Jurkat, Clone E6-1 (cell line): ENCODE measurements around the gene MRPL21.
A peak's percentile ranks its signal among the peaks of the same experiment; 100 is the strongest.
"Not testable (repeated sequence)": the region's sequence is repeated elsewhere in the genome, so short reads cannot be mapped to it uniquely, and the experiment has no call there.

Experiments used
- DNase-seq: peaks from one replicate; pipeline ENCODE4 v3.0.0-alpha.2; 2011; ENCODE audit warnings: low read depth, low spot score
- H3K4me3 ChIP-seq: 2 replicates; pipeline ENCODE4 v1.5.1; 2011; ENCODE audit warnings: mild to moderate bottlenecking, low read length, control low read depth, moderate library complexity

Gene MRPL21

GRCh38 chr11:68916439-68916838 lies 12.8 kb upstream of the MRPL21 start:
- H3K4me3 ChIP-seq = no peak overlapping the region
- DNase-seq = no peak

GRCh38 chr11:68914761-68915160 lies 11.1 kb upstream of the MRPL21 start:
- H3K4me3 ChIP-seq = no peak overlapping the region
- no peak for DNase-seq

GRCh38 chr11:68913188-68913587 lies 9.6 kb upstream of the MRPL21 start:
- H3K4me3 ChIP-seq = no peak overlapping the region
- no peak for DNase-seq

GRCh38 chr11:68912254-68912653 lies 8.6 kb upstream of the MRPL21 start:
- no peak overlapping the region for H3K4me3 ChIP-seq
- DNase-seq = no peak

GRCh38 chr11:68911731-68912130 lies 8.1 kb upstream of the MRPL21 start:
- no peak for DNase-seq
- H3K4me3 ChIP-seq = no peak overlapping the region

- no peak overlapping the region for H3K4me3 ChIP-seq
- no peak for DNase-seq
Measured at GRCh38 chr11:68910965-68911364, 7.3 kb upstream of the MRPL21 start.

GRCh38 chr11:68908273-68908672 lies 4.6 kb upstream of the MRPL21 start:
- no peak for DNase-seq
- H3K4me3 ChIP-seq = no peak overlapping the region

GRCh38 chr11:68905421-68906360 lies 2.1 kb upstream of the MRPL21 start:
- peak overlapping the region; percentile 99 for H3K4me3 ChIP-seq
- no peak for DNase-seq

GRCh38 chr11:68904248-68904847 lies 716 bp upstream of the MRPL21 start:
- no peak for DNase-seq
- peak overlapping the region; percentile 99 for H3K4me3 ChIP-seq

- no peak for DNase-seq
- no peak overlapping the region for H3K4me3 ChIP-seq
Measured at GRCh38 chr11:68900835-68901381, 2.7 kb downstream of the MRPL21 start.

- no peak overlapping the region for H3K4me3 ChIP-seq
- DNase-seq = no peak
Measured at GRCh38 chr11:68897441-68897840, 6.2 kb downstream of the MRPL21 start.

- no peak for DNase-seq
- H3K4me3 ChIP-seq = no peak overlapping the region
Measured at GRCh38 chr11:68896171-68896959, 7.3 kb downstream of the MRPL21 start.

- no peak overlapping the region for H3K4me3 ChIP-seq
- DNase-seq = no peak
Measured at GRCh38 chr11:68893282-68893681, 10.3 kb downstream of the MRPL21 start.

- H3K4me3 ChIP-seq = no peak overlapping the region
- no peak for DNase-seq
Measured at GRCh38 chr11:68892576-68892975, 11.1 kb downstream of the MRPL21 start.

GRCh38 chr11:68891351-68891948 lies 12.2 kb downstream of the MRPL21 start:
- DNase-seq = no peak
- H3K4me3 ChIP-seq = no peak overlapping the region

- DNase-seq = no peak
- H3K4me3 ChIP-seq = no peak overlapping the region
Measured at GRCh38 chr11:68890490-68891231, 13.0 kb downstream of the MRPL21 start.

GRCh38 chr11:68889948-68890446 lies 13.6 kb downstream of the MRPL21 start:
- no peak overlapping the region for H3K4me3 ChIP-seq
- DNase-seq = no peak

- H3K4me3 ChIP-seq, DNase-seq: not testable (repeated sequence)
Measured at GRCh38 chr11:68884827-68885226, 18.8 kb downstream of the MRPL21 start.
